DOHH2 (cell line): ENCODE data around the gene PYDC1.

Source experiments
- EZH2phosphoT487 ChIP-seq: fragments of 200-600 bp; sonication (generic); IDR thresholded peaks from 2 replicates; pipeline ENCODE4 v1.6.1; 2017; ENCODE audit warnings: borderline replicate concordance, mild to moderate bottlenecking, antibody characterized with exemption, low read length, moderate library complexity, mixed read lengths
- TF ChIP-seq, protein P1 (sequence below): fragments of 200-600 bp; sonication (generic); IDR thresholded peaks from one replicate; pipeline ENCODE4 v1.5.1; 2014; ENCODE audit warnings: antibody characterized with exemption, mild to moderate bottlenecking, low read depth, low read length; ENCODE audit not compliant: poor library complexity, severe bottlenecking

DNA sequence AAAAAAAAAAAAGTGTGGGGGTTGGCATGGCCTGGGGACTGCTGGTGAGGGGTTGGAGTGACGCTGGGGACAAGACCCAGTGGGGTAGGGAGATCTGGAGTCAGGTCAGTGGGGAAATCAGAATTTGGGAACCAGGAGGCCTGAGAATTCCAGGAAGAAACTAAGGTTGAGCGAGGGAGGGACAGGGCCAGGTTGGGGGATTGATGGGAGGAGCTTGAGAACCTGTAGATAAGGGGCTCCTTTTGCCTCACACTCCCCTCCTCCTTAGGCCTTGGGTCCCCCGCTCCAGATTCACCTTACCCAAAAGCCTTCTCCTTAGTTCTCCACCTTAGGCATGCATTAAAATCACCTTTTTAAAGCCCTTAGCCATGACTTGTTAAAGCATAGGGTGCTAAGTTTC, 8.3 kb upstream of the PYDC1 start:
- TF ChIP-seq, protein P1, sequence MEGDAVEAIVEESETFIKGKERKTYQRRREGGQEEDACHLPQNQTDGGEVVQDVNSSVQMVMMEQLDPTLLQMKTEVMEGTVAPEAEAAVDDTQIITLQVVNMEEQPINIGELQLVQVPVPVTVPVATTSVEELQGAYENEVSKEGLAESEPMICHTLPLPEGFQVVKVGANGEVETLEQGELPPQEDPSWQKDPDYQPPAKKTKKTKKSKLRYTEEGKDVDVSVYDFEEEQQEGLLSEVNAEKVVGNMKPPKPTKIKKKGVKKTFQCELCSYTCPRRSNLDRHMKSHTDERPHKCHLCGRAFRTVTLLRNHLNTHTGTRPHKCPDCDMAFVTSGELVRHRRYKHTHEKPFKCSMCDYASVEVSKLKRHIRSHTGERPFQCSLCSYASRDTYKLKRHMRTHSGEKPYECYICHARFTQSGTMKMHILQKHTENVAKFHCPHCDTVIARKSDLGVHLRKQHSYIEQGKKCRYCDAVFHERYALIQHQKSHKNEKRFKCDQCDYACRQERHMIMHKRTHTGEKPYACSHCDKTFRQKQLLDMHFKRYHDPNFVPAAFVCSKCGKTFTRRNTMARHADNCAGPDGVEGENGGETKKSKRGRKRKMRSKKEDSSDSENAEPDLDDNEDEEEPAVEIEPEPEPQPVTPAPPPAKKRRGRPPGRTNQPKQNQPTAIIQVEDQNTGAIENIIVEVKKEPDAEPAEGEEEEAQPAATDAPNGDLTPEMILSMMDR: no peak
- no peak for TF ChIP-seq EZH2phosphoT487
